Spleen (tissue), 7 donors: ENCODE measurements around the gene AKAP12.

Experiments
- CTCF ChIP-seq, 11 experiments: fragments of 200-600 bp in 7 of 11; fragments of 450-650 bp in 4 of 11; sonication (generic) in 4 of 11; IDR thresholded peaks in 8 of 11; conservative IDR thresholded peaks in 3 of 11; 1 replicate in 7 of 11; 2 replicates in 4 of 11; pipeline versions ENCODE4 v1.4.0 to v1.8.0; 2016 to 2021; ENCODE audit warnings: antibody characterized with exemption in 11 of 11, inconsistent platforms in 4 of 11, mild to moderate bottlenecking in 1 of 11
- POLR2A ChIP-seq, 3 donors: fragments of 450-650 bp; IDR thresholded peaks; one replicate each; pipeline ENCODE4 v1.5.1; 2017; ENCODE audit warnings: antibody characterized with exemption in 3 of 3, mild to moderate bottlenecking in 1 of 3
- POLR2AphosphoS5 ChIP-seq, 3 donors: sonication (generic); formaldehyde crosslinking; IDR thresholded peaks; one replicate each; pipeline ENCODE4 v1.5.1; 2017; ENCODE audit warnings: antibody characterized with exemption in 3 of 3
- donor health status: DM: no; HTN: no; CAD: no; lungs with moderate emphysema.
- donor health status: DM: no; HTN: no; CAD: no.
- donor health status: DM: no; HTN: no; CAD: no.

- TF ChIP-seq POLR2A (IDR thresholded peaks at IDR 0.05) (no peak), CTCF (IDR thresholded peaks at IDR 0.05 in 8 of 11, conservative IDR thresholded peaks at IDR 0.05 in 3 of 11) (no peak), POLR2AphosphoS5 (IDR thresholded peaks at IDR 0.05) (no peak)
These were observed 63.5 kb downstream of the AKAP12 start for GRCh38 chr6:151303231-151303630.
